NB4 (cell line): ENCODE results near the gene GNA12.
A peak's percentile ranks its signal among the peaks of the same experiment; 100 is the strongest.
"Not testable (repeated sequence)": the region's sequence is repeated elsewhere in the genome, so short reads cannot be mapped to it uniquely, and the experiment has no call there.

Source experiments
- DNase-seq: peaks from one replicate; pipeline ENCODE4 v3.0.0; 2010; ENCODE audit warnings: low read depth
- H3K4me3 ChIP-seq: one replicate; pipeline ENCODE4 v1.5.1; 2011; ENCODE audit warnings: mild to moderate bottlenecking, low read depth, low read length, moderate library complexity
- MYC ChIP-seq: IDR thresholded peaks from 2 replicates; pipeline ENCODE4 v1.6.1; 2011; ENCODE audit warnings: low read depth, low read length
- POLR2A ChIP-seq: IDR thresholded peaks from 2 replicates; pipeline ENCODE4 v1.6.1; 2011; ENCODE audit warnings: mild to moderate bottlenecking; ENCODE audit not compliant: insufficient read length; ENCODE audit errors: extremely low read depth
- TF ChIP-seq, protein P1 (sequence below): IDR thresholded peaks from 2 replicates; pipeline ENCODE4 v1.6.1; 2011; ENCODE audit warnings: low read depth, low read length
- TF ChIP-seq, protein P2 (sequence below): IDR thresholded peaks from one replicate; pipeline ENCODE4 v1.5.1; 2012; ENCODE audit warnings: low read depth, low read length

Gene GNA12

GRCh38 chr7:2858621-2859020, 14.5 kb upstream of the GNA12 start:
- no peak for TF ChIP-seq MYC
- TF ChIP-seq, protein P1, sequence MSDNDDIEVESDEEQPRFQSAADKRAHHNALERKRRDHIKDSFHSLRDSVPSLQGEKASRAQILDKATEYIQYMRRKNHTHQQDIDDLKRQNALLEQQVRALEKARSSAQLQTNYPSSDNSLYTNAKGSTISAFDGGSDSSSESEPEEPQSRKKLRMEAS = no peak
- TF ChIP-seq POLR2A = no peak
- TF ChIP-seq, protein P2, sequence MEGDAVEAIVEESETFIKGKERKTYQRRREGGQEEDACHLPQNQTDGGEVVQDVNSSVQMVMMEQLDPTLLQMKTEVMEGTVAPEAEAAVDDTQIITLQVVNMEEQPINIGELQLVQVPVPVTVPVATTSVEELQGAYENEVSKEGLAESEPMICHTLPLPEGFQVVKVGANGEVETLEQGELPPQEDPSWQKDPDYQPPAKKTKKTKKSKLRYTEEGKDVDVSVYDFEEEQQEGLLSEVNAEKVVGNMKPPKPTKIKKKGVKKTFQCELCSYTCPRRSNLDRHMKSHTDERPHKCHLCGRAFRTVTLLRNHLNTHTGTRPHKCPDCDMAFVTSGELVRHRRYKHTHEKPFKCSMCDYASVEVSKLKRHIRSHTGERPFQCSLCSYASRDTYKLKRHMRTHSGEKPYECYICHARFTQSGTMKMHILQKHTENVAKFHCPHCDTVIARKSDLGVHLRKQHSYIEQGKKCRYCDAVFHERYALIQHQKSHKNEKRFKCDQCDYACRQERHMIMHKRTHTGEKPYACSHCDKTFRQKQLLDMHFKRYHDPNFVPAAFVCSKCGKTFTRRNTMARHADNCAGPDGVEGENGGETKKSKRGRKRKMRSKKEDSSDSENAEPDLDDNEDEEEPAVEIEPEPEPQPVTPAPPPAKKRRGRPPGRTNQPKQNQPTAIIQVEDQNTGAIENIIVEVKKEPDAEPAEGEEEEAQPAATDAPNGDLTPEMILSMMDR = no peak
- DNase-seq = no peak
- no peak overlapping the region for H3K4me3 ChIP-seq

- TF ChIP-seq MYC = no peak
- no peak for TF ChIP-seq POLR2A
- TF ChIP-seq, protein P2 = no peak
- TF ChIP-seq, protein P1 = no peak
- DNase-seq = no peak
- no peak overlapping the region for H3K4me3 ChIP-seq
These were observed 12.5 kb upstream of the GNA12 start for GRCh38 chr7:2856388-2857169.

DNA sequence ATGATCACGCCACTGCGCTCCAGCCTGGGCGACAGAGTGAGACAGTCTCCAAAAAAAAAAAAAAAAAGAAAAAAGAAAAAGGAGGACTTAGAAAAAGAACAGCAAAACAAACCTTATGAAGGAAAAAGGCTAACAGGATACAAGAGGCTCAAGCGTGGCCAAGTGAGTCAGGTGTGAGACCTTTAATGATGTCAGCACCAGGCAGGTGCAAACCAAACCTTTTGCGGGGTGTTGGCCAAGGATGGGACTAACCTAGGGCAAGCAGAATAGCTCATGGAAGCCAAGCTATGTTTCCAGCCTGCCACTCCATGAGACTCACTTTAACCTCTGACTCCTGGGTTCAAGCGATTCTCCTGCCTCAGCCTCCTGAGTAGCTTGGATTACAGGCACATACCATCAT, 11.3 kb upstream of the GNA12 start:
- no peak for DNase-seq
- H3K4me3 ChIP-seq = no peak overlapping the region
- TF ChIP-seq POLR2A (no peak), MYC (no peak)
- TF ChIP-seq, protein P1 = no peak
- TF ChIP-seq, protein P2 = no peak

- DNase-seq, H3K4me3 ChIP-seq: not testable (repeated sequence)
These were observed 9.4 kb upstream of the GNA12 start for GRCh38 chr7:2853552-2853951.

DNA sequence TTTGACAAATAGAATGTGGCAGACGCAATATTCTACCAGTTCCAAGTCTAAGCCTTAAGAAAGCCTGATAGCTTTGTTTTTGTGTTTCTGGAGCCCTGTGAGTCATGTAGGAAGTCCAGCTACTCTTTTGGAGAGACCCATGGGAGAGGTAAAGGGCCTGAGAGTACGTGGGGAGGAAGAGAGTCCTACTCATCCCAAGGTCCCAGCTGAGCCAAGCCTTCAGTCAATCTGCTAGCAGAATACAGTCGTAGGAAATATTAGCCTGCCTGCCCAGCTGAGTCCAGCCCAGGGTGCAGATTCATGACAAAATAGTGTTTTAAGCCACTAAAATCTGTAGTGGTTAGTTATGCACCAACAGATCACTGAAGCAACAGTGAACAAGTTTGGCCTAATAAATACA, 9.0 kb upstream of the GNA12 start:
- H3K4me3 ChIP-seq = no peak overlapping the region
- TF ChIP-seq, protein P2 = no peak
- no peak for TF ChIP-seq MYC
- TF ChIP-seq, protein P1 = no peak
- no peak for TF ChIP-seq POLR2A
- DNase-seq = peak; percentile 55

GRCh38 chr7:2851497-2851896, 7.4 kb upstream of the GNA12 start:
- TF ChIP-seq POLR2A (no peak), MYC (no peak)
- TF ChIP-seq, protein P1 = no peak
- TF ChIP-seq, protein P2 = no peak
- no peak overlapping the region for H3K4me3 ChIP-seq
- no peak for DNase-seq
